ENCODE data around the gene DCHS2. TPM values are rescaled to one million over a fixed set of nuclear protein-coding genes. Genes with fewer than 3 reads are reported as not detected.

The DCHS2 gene
- total RNA-seq, 1 donor from 2014 or later = not detected

GRCh38 chr4:154293427-154293826, 198.2 kb downstream of the DCHS2 start:
- Mint-ChIP-seq H3K9me3 (ENCODE audit: unreplicated experiment) (no peaks in the 10 kb centered on the region), H3K4me3 (ENCODE audit: unreplicated experiment) (no peak overlapping the region), H3K36me3 (ENCODE audit: low read depth, unreplicated experiment) (no peaks in the 10 kb centered on the region), H3K4me1 (ENCODE audit: unreplicated experiment) (no peaks in the 10 kb centered on the region), H3K27ac (ENCODE audit: unreplicated experiment) (no peak overlapping the region), H3K27me3 (ENCODE audit: unreplicated experiment) (no peaks in the 10 kb centered on the region)
- DNase-seq (ENCODE audit: low spot score) = no peak
- TF ChIP-seq, protein P1, sequence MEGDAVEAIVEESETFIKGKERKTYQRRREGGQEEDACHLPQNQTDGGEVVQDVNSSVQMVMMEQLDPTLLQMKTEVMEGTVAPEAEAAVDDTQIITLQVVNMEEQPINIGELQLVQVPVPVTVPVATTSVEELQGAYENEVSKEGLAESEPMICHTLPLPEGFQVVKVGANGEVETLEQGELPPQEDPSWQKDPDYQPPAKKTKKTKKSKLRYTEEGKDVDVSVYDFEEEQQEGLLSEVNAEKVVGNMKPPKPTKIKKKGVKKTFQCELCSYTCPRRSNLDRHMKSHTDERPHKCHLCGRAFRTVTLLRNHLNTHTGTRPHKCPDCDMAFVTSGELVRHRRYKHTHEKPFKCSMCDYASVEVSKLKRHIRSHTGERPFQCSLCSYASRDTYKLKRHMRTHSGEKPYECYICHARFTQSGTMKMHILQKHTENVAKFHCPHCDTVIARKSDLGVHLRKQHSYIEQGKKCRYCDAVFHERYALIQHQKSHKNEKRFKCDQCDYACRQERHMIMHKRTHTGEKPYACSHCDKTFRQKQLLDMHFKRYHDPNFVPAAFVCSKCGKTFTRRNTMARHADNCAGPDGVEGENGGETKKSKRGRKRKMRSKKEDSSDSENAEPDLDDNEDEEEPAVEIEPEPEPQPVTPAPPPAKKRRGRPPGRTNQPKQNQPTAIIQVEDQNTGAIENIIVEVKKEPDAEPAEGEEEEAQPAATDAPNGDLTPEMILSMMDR (IDR thresholded peaks at IDR 0.05; ENCODE audit: unreplicated experiment) = no peak

DNA sequence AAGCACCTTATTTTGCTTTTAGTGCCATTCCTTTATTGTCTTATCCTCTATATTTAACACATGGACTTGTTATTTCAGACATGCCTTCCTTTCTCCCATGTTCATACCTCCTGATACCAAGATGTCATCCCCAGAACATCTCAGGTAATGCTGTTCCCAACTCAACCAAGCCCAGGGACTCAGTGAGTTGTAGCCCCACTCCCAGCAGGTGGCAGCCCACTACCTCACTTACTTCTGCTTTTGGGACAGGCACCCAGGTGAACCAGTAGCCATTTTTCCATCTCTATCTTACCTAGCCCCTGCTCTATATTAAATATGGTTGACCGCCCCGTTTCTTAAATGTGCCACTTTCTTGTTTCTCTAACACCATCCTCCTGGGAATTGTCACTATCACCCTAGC, 199.0 kb downstream of the DCHS2 start:
- TF ChIP-seq, protein P1 (IDR thresholded peaks at IDR 0.05; ENCODE audit: unreplicated experiment) = no peak
- no peaks in the 10 kb centered on the region for H3K4me1 Mint-ChIP-seq (ENCODE audit: unreplicated experiment)
- H3K9me3 Mint-ChIP-seq (ENCODE audit: unreplicated experiment) = no peaks in the 10 kb centered on the region
- H3K27ac Mint-ChIP-seq (ENCODE audit: unreplicated experiment) = no peak overlapping the region
- no peak for DNase-seq (ENCODE audit: low spot score)
- no peaks in the 10 kb centered on the region for H3K27me3 Mint-ChIP-seq (ENCODE audit: unreplicated experiment)
- no peaks in the 10 kb centered on the region for H3K36me3 Mint-ChIP-seq (ENCODE audit: low read depth, unreplicated experiment)
- H3K4me3 Mint-ChIP-seq (ENCODE audit: unreplicated experiment) = no peak overlapping the region

- Mint-ChIP-seq H3K4me3 (ENCODE audit: unreplicated experiment) (no peak overlapping the region), H3K36me3 (ENCODE audit: low read depth, unreplicated experiment) (no peaks in the 10 kb centered on the region), H3K4me1 (ENCODE audit: unreplicated experiment) (no peaks in the 10 kb centered on the region), H3K27ac (ENCODE audit: unreplicated experiment) (no peak overlapping the region), H3K27me3 (ENCODE audit: unreplicated experiment) (no peaks in the 10 kb centered on the region), H3K9me3 (ENCODE audit: unreplicated experiment) (no peaks in the 10 kb centered on the region)
- no peak for DNase-seq (ENCODE audit: low spot score)
- TF ChIP-seq, protein P1 (IDR thresholded peaks at IDR 0.05; ENCODE audit: unreplicated experiment) = no peak
These were observed 214.4 kb downstream of the DCHS2 start for GRCh38 chr4:154277172-154277571.

DNA sequence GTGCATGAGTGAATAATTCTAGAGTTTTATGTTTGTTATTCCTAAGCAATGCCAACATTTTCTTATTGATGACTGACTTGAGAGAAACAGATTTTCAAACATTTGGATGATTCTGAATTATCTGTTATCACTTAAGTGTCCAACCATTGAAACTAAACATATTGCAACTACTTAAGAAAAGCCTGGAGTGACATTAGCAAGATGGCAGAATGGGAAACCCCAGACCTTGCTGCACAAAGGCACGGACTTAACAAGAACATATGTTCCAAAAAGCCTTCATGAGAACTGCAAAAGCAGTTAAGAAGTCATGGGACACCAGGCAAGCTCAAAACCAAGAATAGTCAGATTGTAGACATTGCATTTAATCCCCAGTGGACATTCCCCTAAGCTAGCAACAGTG, 215.1 kb downstream of the DCHS2 start:
- no peak overlapping the region for H3K27ac Mint-ChIP-seq (ENCODE audit: unreplicated experiment)
- H3K27me3 Mint-ChIP-seq (ENCODE audit: unreplicated experiment) = no peaks in the 10 kb centered on the region
- TF ChIP-seq, protein P1 (IDR thresholded peaks at IDR 0.05; ENCODE audit: unreplicated experiment) = no peak
- no peaks in the 10 kb centered on the region for H3K4me1 Mint-ChIP-seq (ENCODE audit: unreplicated experiment)
- H3K4me3 Mint-ChIP-seq (ENCODE audit: unreplicated experiment) = no peak overlapping the region
- no peaks in the 10 kb centered on the region for H3K9me3 Mint-ChIP-seq (ENCODE audit: unreplicated experiment)
- H3K36me3 Mint-ChIP-seq (ENCODE audit: low read depth, unreplicated experiment) = no peaks in the 10 kb centered on the region
- no peak for DNase-seq (ENCODE audit: low spot score)

DNA sequence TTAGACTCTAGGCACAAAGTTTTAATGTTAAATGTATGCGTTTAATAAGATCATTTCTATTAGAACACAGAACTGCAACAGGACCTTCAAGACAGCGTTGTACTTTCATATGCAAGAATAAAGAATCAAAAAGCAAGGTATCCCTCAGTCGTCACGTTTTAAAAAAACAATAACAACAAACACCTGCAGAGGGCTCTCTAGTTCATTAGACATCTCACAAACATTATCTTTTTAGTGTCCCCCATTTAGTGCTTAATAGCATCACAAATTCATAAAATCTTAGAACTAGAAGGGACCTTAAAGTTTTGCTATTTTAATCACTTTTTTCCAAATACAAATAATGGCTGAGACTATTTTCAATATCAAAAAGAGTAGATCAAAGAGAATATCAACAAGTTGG, 236.6 kb downstream of the DCHS2 start:
- H3K27ac Mint-ChIP-seq (ENCODE audit: unreplicated experiment) = no peak overlapping the region
- H3K36me3 Mint-ChIP-seq (ENCODE audit: low read depth, unreplicated experiment) = no peaks in the 10 kb centered on the region
- peaks cover 1% of the 10 kb centered on the region for H3K27me3 Mint-ChIP-seq (ENCODE audit: unreplicated experiment)
- H3K4me3 Mint-ChIP-seq (ENCODE audit: unreplicated experiment) = no peak overlapping the region
- TF ChIP-seq, protein P1 (IDR thresholded peaks at IDR 0.05; ENCODE audit: unreplicated experiment) = no peak
- H3K4me1 Mint-ChIP-seq (ENCODE audit: unreplicated experiment) = no peaks in the 10 kb centered on the region
- no peak for DNase-seq (ENCODE audit: low spot score)
- no peaks in the 10 kb centered on the region for H3K9me3 Mint-ChIP-seq (ENCODE audit: unreplicated experiment)

Measured in endothelial cell (in vitro differentiated cells).